ENCODE results near the gene HMGN5. TPM values are rescaled to one million over a fixed set of nuclear protein-coding genes. Genes with fewer than 3 reads are reported as not detected.

The HMGN5 gene
- total RNA-seq, 1 experiment from 2014 or later: 13.0 TPM

- Histone ChIP-seq H3K9ac (ENCODE audit: extremely low read depth, insufficient read length, low read length) (no peak overlapping the region), H4K91ac (ENCODE audit: insufficient read length, low read depth, low read length) (no peak overlapping the region), H4K5ac (ENCODE audit: insufficient read length, low read depth, low read length) (no peak overlapping the region), H3K79me1 (ENCODE audit: insufficient read depth, low read depth, low read length, poor library complexity, severe bottlenecking) (no peaks in the 10 kb centered on the region), H2BK120ac (ENCODE audit: low read depth, low read length, poor library complexity, severe bottlenecking) (no peak overlapping the region), H3K27ac (ENCODE audit: insufficient read length, low read depth, low read length) (no peak overlapping the region), H3K56ac (ENCODE audit: insufficient read length, low read depth, low read length) (no peak overlapping the region), H2BK20ac (ENCODE audit: low read depth, low read length, poor library complexity, severe bottlenecking) (no peak overlapping the region), H3K23me2 (ENCODE audit: insufficient read length, low read depth, low read length, poor library complexity, severe bottlenecking) (no peaks in the 10 kb centered on the region), H4K8ac (replicated peaks; ENCODE audit: insufficient read length, low read depth, low read length) (no peak overlapping the region), H3K23ac (ENCODE audit: insufficient read length, low read depth, low read length) (no peak overlapping the region), H2BK12ac (ENCODE audit: insufficient read length, low read depth, low read length) (no peak overlapping the region), H3K4me2 (ENCODE audit: insufficient read depth, insufficient read length, low read length) (no peak overlapping the region), H3K4ac (ENCODE audit: low read depth, low read length) (no peak overlapping the region), H2BK15ac (ENCODE audit: low read depth, low read length) (no peak overlapping the region), H2AK5ac (ENCODE audit: insufficient read length, low read length) (no peak overlapping the region), H3K79me2 (ENCODE audit: insufficient read depth, low read length) (no peaks in the 10 kb centered on the region), H3K9me3 (ENCODE audit: control insufficient read depth, low read depth, low read length) (peaks cover 16% of the 10 kb centered on the region), H2BK5ac (ENCODE audit: insufficient read length, low read length) (no peak overlapping the region), H3K4me1 (ENCODE audit: insufficient read depth, low read length) (no peaks in the 10 kb centered on the region), H3K18ac (ENCODE audit: insufficient read length, low read depth, low read length) (no peak overlapping the region), H4K20me1 (ENCODE audit: control insufficient read depth, insufficient read depth, insufficient read length) (no peaks in the 10 kb centered on the region), H3K14ac (ENCODE audit: insufficient read depth, low read length) (no peak overlapping the region), H2AFZ (ENCODE audit: low read length) (no peak overlapping the region), H3T11ph (ENCODE audit: low read length) (no peak overlapping the region), H3K27me3 (ENCODE audit: insufficient read depth, low read length) (no peaks in the 10 kb centered on the region)
- no peak for DNase-seq
- TF ChIP-seq CTCF (conservative IDR thresholded peaks at IDR 0.05): no peak
- no peak overlapping the region for H3K27ac Mint-ChIP-seq
- no peaks in the 10 kb centered on the region for H3K4me1 Mint-ChIP-seq
- H3K4me3 Mint-ChIP-seq: no peak overlapping the region
- H3K9me3 Mint-ChIP-seq: peaks cover 44 to 56% of the 10 kb centered on the region in 2 experiments
- no peaks in the 10 kb centered on the region for H3K27me3 Mint-ChIP-seq (ENCODE audit: low read depth)
- no CpG with 5 or more reads among the region's 3 CpGs for WGBS (ENCODE audit: extremely low coverage, insufficient read length, low lambda C conversion rate)
- H3K36me3 Mint-ChIP-seq (ENCODE audit: insufficient read depth in 1 of 3, low read depth in 3 of 3): no peaks in the 10 kb centered on the region; a peak in 1 of 7 replicates
These were observed 33.3 kb downstream of the HMGN5 start for GRCh38 chrX:81168391-81168790.
